Activated T-cell treated with anti-CD3 and anti-CD28 coated beads for 4 hours (primary cell): ENCODE data around the gene PI16.
A peak's percentile ranks its signal among the peaks of the same experiment; 100 is the strongest.

Experiments used
- DNase-seq: peaks from one replicate; pipeline ENCODE4 v3.0.0-alpha.2; 2020

The PI16 gene

DNA sequence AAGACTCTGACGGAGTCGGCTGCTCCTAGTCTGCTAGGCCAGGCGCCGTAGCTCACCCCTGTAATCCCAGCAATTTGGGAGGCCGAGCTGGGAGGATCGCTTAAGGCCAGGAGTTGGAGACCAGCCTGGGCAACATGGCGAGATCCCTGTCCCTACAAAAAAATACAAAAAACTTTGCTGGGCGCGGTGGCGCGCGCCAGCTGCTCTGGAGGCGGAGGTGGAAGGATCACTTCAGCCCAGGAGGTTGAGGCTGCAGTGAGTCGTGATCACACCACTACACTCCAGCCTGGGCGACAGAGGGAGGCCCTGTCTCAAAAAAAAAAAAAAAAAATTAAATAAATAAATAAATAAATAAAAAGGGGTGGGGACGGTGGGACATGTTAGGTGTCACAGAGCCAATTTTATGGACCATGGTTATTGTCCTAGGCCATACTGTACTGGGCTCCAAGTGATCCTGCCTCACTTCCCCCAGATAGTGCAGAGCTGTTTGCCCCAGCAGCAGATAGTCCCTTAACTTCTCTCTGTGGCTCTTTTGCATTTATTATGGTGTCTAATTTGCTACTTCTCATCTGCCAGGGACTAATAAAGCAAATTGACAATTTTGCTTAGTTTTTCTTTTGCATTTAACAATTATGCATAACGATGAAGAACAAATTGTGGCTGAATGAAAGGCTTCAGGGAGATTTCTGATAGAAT lies 5.2 kb downstream of the PI16 start:
- no peak for DNase-seq

DNA sequence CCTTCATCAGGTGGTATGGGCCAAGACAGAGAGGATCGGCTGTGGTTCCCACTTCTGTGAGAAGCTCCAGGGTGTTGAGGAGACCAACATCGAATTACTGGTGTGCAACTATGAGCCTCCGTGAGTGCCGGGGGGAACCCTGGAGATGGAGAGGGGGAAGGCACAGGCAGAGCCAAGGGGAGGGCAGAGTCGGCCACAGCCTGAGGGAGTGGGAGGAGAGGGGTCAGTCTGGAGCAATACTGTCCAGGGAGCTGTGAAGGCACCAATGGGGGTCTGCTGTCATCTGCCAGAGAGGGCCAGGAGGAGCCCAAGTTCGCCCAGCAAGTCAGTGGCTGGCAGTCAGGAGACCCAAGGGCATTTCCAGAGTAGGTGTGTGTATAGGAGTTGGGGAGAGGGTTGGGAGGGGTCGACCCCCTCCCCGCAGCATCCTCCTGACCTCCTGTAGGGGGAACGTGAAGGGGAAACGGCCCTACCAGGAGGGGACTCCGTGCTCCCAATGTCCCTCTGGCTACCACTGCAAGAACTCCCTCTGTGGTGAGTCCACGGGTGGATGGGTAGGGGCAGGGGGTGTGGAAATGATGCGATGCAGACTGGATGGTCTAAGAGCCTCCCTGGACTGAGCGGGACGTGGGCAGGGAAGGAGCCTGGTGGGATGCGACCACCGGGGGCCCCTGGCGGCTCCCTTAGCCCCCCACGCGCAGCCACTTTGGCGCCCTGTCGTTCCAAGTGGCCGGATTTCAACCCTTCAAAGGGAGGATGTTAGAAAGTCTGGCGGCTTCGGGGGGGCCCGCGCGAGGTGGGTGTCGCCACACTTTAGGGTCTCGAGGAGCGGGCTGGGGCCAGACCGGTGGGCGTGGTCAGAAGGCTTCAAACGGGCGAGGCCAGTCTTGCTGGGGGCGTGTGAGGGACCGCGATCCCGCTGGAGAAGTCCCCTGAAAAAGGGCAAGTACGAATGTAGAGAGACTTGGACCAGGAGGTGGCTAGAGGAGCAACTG lies 7.2 kb downstream of the PI16 start:
- no peak for DNase-seq

DNA sequence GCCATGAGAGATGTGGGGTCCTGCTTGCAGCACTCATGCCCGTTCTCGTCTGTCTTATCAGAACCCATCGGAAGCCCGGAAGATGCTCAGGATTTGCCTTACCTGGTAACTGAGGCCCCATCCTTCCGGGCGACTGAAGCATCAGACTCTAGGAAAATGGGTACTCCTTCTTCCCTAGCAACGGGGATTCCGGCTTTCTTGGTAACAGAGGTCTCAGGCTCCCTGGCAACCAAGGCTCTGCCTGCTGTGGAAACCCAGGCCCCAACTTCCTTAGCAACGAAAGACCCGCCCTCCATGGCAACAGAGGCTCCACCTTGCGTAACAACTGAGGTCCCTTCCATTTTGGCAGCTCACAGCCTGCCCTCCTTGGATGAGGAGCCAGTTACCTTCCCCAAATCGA lies 8.3 kb downstream of the PI16 start:
- peak; percentile 62 for DNase-seq

DNA sequence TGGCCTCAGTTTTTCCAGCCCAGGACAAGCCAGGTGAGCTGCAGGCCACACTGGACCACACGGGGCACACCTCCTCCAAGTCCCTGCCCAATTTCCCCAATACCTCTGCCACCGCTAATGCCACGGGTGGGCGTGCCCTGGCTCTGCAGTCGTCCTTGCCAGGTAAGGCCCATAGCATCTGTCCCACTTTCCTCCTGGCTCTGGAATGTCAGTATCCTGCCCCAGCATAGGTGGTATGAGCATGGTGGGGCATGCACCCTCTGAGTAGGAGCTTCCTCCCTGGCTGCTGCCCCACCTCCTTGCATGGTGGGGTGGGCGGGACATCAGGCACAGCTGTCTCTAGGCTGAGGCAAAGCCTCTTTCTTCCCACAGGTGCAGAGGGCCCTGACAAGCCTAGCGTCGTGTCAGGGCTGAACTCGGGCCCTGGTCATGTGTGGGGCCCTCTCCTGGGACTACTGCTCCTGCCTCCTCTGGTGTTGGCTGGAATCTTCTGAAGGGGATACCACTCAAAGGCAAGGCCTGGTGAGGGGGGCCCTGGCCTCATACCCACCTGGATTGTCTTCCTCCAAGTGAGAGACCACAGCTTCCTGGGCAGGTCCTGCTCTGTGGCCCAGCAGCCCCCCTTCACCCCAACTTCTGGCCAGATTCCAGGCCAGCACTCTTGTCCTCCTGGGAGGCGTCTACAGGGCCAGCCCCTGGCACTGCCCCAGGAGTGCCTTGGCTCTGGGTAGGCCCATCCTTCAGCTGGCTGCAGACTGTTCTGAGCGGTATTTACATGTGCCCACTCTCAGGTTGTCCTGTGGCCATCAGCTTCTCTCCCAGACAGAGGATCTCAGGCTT lies 9.1 kb downstream of the PI16 start:
- no peak for DNase-seq

DNA sequence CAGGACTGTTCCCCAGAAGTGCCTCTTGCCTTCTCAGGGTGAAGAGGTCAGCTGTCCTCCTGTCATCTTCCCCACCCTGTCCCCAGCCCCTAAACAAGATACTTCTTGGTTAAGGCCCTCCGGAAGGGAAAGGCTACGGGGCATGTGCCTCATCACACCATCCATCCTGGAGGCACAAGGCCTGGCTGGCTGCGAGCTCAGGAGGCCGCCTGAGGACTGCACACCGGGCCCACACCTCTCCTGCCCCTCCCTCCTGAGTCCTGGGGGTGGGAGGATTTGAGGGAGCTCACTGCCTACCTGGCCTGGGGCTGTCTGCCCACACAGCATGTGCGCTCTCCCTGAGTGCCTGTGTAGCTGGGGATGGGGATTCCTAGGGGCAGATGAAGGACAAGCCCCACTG lies 9.8 kb downstream of the PI16 start:
- no peak for DNase-seq

DNA sequence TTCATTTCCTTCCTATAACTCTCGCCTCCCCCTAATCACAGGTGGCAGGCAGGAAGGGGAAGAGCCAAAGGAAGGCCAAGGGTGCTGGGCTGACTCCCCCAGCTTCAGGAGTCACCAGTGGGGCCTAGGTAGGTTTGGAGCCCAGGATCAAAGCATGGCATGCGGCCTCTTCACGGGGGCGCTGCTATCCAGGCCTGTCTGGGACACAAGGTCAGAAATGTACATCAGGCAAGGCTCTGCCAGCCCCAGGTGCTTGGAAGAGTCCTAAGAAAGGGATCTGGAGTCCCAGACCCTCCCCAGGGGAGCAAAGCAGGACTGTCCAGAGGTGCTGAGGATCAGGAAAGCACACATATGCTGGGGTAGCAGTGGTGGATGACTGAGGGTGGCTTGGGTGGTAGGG lies 10.4 kb downstream of the PI16 start:
- DNase-seq, result no peak

DNA sequence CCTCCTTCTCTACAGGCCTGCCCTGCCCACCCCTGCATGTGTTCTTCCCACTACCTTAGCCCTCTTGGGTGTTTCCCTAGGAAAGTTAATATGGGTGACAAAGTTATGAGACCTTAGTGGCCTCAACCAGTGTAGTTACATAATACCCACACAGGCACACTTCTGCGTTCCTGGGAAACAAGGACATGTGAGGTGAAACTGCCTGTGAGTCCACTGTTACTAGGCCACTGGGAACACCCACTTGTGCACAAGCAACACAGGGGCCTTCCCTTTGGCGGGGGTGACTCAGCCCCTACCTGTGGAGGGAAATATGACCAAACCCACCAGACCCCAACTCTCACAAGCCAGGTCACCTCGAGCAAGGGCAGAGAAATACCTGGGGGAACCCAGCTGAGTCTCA lies 12.8 kb downstream of the PI16 start:
- DNase-seq, result no peak

DNA sequence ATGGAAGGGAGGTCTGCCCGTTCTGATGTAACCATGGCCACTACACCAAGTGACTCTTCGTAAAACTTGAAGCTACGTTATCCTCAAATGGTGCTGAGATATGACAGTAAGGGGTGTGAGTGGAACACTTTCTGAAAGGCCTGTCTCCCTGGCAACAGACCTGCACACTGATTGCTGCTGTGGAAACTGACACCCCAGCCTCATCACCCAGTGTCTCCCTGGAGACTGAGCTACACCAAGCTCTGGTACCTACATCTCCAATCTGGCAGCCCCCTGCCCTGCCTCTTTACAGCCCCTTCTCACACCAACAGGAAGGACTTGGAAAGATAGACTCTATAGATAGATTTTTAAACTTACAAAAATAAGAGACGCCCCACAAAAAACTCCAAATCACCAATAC lies 13.2 kb downstream of the PI16 start:
- no peak for DNase-seq

DNA sequence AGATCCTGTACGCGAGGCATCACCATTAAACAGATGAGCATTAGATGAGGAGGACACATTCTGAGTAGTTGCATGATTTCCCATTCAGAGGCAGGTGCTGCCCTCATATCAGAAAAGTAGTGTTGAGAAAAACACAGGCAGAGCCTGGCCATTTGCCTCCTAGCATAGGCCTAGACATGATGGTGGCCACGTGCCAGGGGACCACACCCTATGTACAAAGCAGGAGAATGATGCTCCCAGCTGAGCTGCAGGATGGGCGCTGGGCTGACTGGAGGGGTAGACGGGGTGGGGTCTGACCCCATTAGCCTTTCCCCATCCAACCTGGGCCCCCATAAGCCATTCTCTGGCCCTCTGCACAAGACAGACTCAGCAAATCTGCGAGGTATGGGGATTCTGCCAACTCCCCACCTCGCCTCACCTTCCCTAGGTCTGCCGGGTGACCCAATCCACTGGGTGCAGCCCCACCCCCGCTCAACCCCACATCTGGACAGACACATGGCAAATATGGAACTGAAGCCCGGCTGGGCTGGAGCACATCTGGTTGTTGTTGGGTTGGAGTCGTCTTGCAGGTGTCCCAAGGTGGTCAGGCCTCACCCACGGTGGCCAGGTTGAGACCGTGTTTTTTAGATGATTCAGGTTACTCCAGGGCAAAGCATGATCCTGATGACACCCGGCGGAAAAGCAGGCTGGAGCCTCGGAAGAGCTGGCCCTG lies 13.9 kb downstream of the PI16 start:
- no peak for DNase-seq

DNA sequence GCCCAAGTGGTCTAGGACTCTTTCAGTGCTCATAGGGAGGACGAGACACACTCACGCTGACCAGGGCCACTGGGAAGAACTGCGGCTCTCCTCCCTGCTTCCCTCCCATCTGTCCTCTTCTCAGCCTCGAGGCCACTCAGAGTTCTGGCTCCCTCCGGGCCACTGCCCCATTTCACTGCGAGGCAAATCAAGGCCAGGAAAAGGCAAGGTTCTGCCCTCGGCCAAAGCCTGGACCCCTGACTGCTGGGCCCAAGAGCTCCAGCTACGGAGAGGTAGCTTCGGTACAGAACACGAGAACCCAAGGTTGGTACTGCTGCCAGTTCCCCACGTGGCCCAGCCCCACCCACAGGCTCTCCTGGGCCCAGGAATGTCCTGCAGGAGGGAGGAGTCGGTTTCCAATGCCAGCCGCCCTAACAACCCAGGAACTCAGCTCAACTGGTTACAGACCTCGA lies 14.7 kb downstream of the PI16 start:
- DNase-seq, result no peak

DNA sequence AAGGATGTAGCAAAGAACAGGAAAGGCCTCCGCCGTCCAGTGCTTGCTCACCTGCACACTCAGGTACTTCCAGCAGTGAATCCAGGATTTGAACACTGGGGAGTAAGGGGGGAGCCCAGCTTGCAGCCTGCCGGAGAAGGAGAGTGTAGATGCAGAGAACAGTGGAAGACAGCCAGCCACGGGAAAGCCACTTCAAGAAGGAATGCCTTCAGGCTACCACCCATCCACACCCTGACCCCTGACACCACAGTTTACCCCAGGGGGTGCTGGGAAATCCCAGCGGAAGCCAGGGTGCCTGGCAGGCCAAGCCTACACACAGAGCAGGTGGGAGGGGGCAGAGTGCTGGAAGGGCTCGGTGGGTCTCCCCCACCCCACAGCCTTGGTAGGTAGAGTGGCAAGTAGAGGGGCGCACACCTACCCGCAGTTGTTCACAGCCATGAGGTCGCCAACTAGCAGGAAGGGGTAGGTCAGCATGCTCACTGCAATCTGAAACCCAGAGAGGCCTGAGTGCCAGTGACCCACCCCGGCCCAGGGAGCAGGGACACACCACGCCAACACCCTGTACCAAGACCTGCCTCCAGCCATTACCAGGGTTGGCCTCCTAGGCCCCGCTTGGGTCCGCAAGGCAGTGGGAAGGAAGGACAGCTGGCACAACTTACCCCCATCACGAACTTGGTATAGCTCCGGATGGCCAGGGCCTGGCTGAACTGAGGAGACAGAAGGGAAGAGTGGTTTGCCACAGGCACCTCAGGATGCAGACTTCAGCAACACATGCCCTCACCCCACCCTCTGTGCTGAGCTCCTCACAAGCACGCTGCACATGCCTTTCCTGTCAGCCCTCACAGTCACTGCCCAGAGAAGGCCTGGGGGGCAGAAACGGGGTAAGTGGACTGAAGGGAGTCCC lies 15.7 kb downstream of the PI16 start:
- DNase-seq, result no peak

DNA sequence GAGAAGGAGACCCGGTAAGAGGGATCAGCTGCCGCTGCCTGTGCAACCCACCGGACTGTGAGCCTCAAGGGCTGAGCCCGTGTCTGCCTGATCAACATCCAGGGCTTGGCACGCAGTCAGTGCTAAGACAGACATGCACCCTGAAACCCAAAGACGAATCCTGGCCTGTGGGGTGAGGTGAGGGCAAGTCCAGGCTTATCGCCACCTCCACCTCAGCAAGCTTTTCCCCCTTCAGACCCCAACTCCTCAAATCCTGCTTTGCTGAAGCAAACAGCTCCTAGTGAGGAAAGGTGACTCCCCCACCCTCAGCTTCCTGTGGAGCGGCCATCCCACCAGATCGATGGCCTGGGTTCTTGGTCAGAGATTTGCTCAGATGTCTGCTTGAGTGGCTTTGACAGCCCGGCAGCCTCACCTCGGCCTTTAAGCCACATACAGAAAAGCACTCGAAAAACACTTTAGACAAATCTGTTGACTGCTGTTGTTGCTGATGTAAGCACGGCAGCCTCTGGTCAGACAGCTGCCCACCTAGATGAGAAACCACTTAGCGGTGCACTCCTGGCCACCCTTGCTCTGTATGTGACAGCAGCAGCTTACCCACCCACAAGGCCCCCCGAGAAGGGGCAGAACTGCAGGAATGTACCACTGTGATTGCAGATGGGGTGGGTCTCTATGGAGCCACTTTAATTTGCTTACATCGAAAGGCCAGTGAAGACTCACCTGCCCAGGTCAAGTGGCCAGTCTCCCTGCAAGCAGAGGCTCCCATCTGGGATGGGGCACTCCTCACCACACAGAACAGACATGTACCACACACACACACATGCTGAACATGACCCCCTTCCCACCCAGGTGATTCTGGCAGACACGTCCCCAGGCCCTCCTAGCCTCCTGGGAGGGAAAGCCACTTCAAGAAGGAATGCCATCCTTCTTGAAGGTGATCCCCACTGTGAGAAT lies 16.6 kb downstream of the PI16 start:
- no peak for DNase-seq

DNA sequence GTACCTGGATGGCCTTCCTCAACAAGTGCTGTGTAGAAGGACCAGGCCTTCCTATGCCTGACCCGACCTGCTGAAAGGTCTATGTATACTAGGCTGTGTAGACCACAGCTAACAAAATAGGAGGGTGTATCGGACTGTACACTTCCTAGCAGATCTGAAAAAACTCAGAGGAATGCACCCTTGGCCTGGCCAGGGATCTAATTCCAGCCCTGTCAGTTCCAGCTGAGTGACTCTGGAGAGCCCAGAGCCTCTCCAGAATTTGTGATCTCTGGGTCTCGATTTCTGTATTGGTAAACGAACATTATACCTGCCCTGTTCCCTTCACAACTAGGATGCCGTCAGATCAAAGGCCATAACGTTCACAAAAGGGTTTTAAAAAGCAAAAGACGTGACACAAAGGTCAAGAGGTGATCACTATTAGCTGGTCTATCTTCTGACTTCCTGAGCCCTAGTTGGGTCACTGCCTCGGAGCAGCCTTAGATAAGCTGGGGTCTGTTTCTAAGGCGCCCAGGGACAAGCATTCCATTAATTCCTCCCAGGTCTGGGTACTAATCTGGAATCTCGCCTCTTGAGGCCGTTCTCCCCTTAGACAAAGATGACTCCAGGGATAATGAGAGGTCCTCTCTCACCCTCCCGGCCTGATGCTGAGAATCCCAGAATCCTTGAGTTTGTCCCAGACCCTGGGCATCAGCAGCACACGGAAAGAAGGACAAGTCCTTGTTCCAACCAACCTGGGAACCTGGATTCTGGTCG lies 17.6 kb downstream of the PI16 start:
- DNase-seq, result no peak

DNA sequence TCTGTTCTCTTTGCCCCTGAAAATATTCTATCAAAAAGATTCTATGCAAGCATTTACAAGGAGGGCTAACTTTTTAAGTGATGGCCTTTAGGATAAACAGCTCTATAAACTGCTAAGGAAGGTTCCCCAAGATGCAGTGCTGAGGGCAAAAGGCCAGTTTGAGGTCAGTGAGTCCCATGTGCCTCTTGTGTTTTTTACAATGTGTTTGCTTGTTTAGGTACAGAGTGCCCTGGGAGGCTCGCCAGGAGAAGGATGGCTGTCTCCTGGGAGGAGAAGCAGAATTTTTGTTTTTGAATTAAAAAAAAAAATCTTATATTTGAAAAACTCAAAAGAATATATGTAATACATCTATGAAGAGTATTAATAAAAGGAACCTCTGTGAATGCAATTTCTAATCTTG lies 18.7 kb downstream of the PI16 start:
- DNase-seq, result no peak

DNA sequence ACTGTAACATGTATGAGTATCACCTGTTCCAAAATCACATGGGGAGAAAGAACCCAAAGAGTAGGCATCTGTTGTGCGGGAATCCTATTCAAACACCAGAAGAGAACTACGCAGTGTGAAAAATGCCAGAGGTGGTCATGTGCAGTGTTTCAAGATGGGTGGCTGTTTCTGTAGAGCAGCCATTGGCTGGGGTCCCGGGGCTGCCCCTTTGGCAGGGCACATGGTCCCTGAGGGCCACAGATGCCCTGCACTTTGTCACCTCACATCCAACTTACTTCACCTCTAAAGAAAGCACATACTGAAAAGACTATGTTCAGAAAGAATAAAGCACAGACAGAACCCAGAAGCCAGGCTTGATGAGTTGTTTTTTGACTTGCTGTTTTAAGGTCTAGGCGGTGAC lies 19.1 kb downstream of the PI16 start:
- no peak for DNase-seq

DNA sequence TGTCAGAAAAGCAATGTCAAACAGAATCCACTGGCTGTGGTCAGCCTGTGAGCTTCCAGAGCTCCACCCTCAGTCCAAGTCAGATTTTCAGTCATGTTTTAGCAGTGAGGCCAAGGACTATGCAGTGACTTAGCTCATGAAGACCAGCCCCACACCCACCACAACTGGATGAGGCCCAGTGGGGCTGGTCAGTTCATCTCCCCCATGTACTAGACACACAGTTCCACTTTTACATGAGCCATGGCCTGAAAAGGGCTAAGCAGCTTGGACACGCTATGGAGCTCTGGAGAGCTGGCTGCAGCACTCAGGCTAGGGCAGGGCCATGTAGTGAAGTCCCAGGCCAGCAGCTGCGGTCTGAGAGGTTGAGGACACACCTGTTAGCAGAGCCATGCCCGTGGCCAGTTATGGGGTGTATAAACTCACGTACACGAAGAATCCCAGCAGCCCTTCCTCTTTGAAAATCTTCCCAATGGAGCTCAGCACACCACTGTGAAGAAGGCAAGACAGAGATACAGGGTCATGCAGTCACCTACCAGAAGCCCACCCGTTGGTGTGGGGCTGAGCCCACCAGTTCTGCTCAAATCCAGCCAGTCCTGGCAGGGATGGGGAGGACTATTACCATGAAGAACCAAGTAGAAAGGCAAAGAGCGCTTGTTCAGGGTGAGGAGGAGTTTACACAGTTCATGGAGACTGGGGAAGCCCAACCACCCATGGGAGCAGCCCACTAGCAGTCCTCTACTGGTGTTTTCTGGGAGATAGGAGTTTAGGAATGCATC lies 20.9 kb downstream of the PI16 start:
- no peak for DNase-seq

DNA sequence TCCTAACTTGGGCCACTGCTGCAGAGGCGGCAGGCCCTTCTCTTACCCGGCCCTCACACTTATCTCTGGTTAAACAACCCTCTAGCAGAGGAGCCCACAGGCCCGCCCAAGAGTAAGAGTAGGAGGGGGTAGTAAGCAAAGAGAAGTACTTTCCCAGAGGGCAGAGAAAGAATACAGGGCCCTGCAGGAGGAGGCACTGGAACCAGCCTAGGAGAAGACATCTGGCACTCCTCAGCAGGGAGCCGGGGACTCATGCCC lies 21.4 kb downstream of the PI16 start:
- no peak for DNase-seq

DNA sequence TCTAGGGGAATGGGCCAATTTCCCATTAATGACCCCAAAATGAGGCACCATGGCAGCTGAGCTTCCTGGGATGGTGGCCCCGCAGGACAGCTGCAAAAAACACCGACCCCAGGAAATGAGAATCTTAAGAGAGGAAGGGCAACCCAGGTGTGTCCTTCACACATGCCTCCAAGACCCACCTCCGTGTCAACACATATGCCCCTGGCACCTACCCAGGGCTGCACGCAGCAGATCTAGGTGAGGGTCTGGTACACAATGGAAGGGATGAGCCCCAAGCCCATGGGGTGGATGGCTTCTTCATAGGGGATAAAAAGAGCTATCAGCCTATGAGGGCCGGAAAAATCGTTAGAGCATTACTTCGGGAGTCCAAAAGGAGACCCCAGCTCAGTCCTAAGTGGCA lies 22.0 kb downstream of the PI16 start:
- DNase-seq, result no peak

DNA sequence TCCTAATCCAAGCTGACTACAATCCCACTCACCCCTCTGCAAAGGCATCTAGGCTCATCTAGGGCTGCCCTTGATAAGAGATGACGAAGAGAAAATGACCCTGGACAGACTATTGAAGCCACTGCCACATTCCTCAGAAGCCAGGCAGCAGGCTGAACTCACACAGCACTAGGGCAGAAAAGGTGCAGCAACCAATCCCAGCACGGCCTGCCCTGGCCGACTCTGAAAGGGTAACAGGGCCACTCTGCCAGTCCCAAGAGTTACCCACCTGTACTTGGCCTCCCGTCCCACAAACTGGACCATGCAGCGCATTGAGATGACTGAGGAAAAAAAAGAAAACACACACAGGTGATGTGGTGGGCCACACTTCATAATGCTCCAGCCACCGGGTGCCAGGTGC lies 22.4 kb downstream of the PI16 start:
- DNase-seq, result no peak
